ENCODE data around the gene AFF3. TPM values are rescaled to one million over a fixed set of nuclear protein-coding genes. Genes with fewer than 3 reads are reported as not detected.

The AFF3 gene
- total and polyA plus RNA-seq, 2 of the 8 experiments (the other 6 are each of a cell fraction or from before 2014, with no cell fraction given) = 0.27 to 3.0 TPM

- TF ChIP-seq KDM4A (IDR thresholded peaks at IDR 0.05; ENCODE audit: low read depth, low read length, severe bottlenecking) = no peak
- TF ChIP-seq KDM1A (IDR thresholded peaks at IDR 0.05; ENCODE audit: borderline replicate concordance, low read length) = no peak
- no peak for TF ChIP-seq RBBP5 (IDR thresholded peaks at IDR 0.05; ENCODE audit: borderline replicate concordance, low read depth, low read length)
- no peak for TF ChIP-seq SIX5 (IDR thresholded peaks at IDR 0.05; ENCODE audit: low read depth, low read length)
- TF ChIP-seq, protein P1, sequence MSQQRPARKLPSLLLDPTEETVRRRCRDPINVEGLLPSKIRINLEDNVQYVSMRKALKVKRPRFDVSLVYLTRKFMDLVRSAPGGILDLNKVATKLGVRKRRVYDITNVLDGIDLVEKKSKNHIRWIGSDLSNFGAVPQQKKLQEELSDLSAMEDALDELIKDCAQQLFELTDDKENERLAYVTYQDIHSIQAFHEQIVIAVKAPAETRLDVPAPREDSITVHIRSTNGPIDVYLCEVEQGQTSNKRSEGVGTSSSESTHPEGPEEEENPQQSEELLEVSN (IDR thresholded peaks at IDR 0.05) = no peak
- no peak for TF ChIP-seq RAD21 (IDR thresholded peaks at IDR 0.05 in 1 of 2, conservative IDR thresholded peaks at IDR 0.05 in 1 of 2; ENCODE audit: low read depth in 2 of 2, low read length in 2 of 2)
- TF ChIP-seq SRF (IDR thresholded peaks at IDR 0.05; ENCODE audit: low read depth, low read length) = no peak
- TF ChIP-seq CREB1 (IDR thresholded peaks at IDR 0.05) = no peak
- TF ChIP-seq FOSL1 (IDR thresholded peaks at IDR 0.05; ENCODE audit: insufficient read depth, low read depth, low read length) = no peak
Measured at GRCh38 chr2:99980176-99980575, 162.2 kb downstream of the AFF3 start (continued).
